ENCODE measurements around the gene NAV2.

Gene NAV2

GRCh38 chr11:19715373-19715772 lies 2.7 kb downstream of the NAV2 start:
- no peak for DNase-seq (ENCODE audit: extremely low read depth in 1 of 2, low read depth in 1 of 2)

GRCh38 chr11:19718051-19718450 lies 5.4 kb downstream of the NAV2 start:
- DNase-seq (ENCODE audit: extremely low read depth in 1 of 2, low read depth in 1 of 2): no peak

- no peak for DNase-seq (ENCODE audit: extremely low read depth in 1 of 2, low read depth in 1 of 2)
Observed at GRCh38 chr11:19718951-19719350, 6.3 kb downstream of the NAV2 start.

GRCh38 chr11:19719960-19720359 lies 7.3 kb downstream of the NAV2 start:
- DNase-seq (ENCODE audit: extremely low read depth in 1 of 2, low read depth in 1 of 2): no peak

- no peak for DNase-seq (ENCODE audit: extremely low read depth in 1 of 2, low read depth in 1 of 2)
Observed at GRCh38 chr11:19721176-19721575, 8.5 kb downstream of the NAV2 start.

GRCh38 chr11:19722702-19723101 lies 10.1 kb downstream of the NAV2 start:
- no peak for DNase-seq (ENCODE audit: extremely low read depth in 1 of 2, low read depth in 1 of 2)

GRCh38 chr11:19723572-19724342 lies 11.1 kb downstream of the NAV2 start:
- DNase-seq (ENCODE audit: extremely low read depth in 1 of 2, low read depth in 1 of 2): peak in 1 of 2 donors; percentile 22

GRCh38 chr11:19724765-19725164 lies 12.1 kb downstream of the NAV2 start:
- DNase-seq (ENCODE audit: extremely low read depth in 1 of 2, low read depth in 1 of 2): no peak

GRCh38 chr11:19725379-19726079 lies 12.9 kb downstream of the NAV2 start:
- no peak for DNase-seq (ENCODE audit: extremely low read depth in 1 of 2, low read depth in 1 of 2)

GRCh38 chr11:19727246-19727645 lies 14.6 kb downstream of the NAV2 start:
- no peak for DNase-seq (ENCODE audit: extremely low read depth in 1 of 2, low read depth in 1 of 2)

- DNase-seq (ENCODE audit: extremely low read depth in 1 of 2, low read depth in 1 of 2): no peak
Observed at GRCh38 chr11:19728436-19728835, 15.8 kb downstream of the NAV2 start.

- DNase-seq (ENCODE audit: extremely low read depth in 1 of 2, low read depth in 1 of 2): no peak
Observed at GRCh38 chr11:19729141-19729540, 16.5 kb downstream of the NAV2 start.

GRCh38 chr11:19730373-19730772 lies 17.7 kb downstream of the NAV2 start:
- DNase-seq (ENCODE audit: extremely low read depth in 1 of 2, low read depth in 1 of 2): no peak

- no peak for DNase-seq (ENCODE audit: extremely low read depth in 1 of 2, low read depth in 1 of 2)
Observed at GRCh38 chr11:19734171-19734570, 21.5 kb downstream of the NAV2 start.

- DNase-seq (ENCODE audit: extremely low read depth in 1 of 2, low read depth in 1 of 2): no peak
Observed at GRCh38 chr11:19735157-19735908, 22.7 kb downstream of the NAV2 start.

- DNase-seq (ENCODE audit: extremely low read depth in 1 of 2, low read depth in 1 of 2): no peak
Observed at GRCh38 chr11:19735909-19736498, 23.4 kb downstream of the NAV2 start.

GRCh38 chr11:19736831-19737230 lies 24.2 kb downstream of the NAV2 start:
- no peak for DNase-seq (ENCODE audit: extremely low read depth in 1 of 2, low read depth in 1 of 2)

- no peak for DNase-seq (ENCODE audit: extremely low read depth in 1 of 2, low read depth in 1 of 2)
Observed at GRCh38 chr11:19737575-19737974, 24.9 kb downstream of the NAV2 start.

- no peak for DNase-seq (ENCODE audit: extremely low read depth in 1 of 2, low read depth in 1 of 2)
Observed at GRCh38 chr11:19738124-19738523, 25.5 kb downstream of the NAV2 start.

GRCh38 chr11:19739872-19740271 lies 27.2 kb downstream of the NAV2 start:
- no peak for DNase-seq (ENCODE audit: extremely low read depth in 1 of 2, low read depth in 1 of 2)

- DNase-seq (ENCODE audit: extremely low read depth in 1 of 2, low read depth in 1 of 2): no peak
Observed at GRCh38 chr11:19740586-19740985, 27.9 kb downstream of the NAV2 start.

Data from stimulated activated CD8-positive, alpha-beta memory T cell treated with anti-CD3 and anti-CD28 coated beads, Interleukin-7, amount 100 ng/mL, for 48 hours (primary cell).